HG02884 (cell line): Measurements from ENCODE around the gene DPY30.

Experiments
- ATAC-seq: cut with Tn5 transposase; IDR thresholded peaks from one replicate; pipeline ENCODE4 v1.9.1; 2021; ENCODE audit warnings: mild to moderate bottlenecking, moderate library complexity; ENCODE audit not compliant: unreplicated experiment

The DPY30 gene

DNA sequence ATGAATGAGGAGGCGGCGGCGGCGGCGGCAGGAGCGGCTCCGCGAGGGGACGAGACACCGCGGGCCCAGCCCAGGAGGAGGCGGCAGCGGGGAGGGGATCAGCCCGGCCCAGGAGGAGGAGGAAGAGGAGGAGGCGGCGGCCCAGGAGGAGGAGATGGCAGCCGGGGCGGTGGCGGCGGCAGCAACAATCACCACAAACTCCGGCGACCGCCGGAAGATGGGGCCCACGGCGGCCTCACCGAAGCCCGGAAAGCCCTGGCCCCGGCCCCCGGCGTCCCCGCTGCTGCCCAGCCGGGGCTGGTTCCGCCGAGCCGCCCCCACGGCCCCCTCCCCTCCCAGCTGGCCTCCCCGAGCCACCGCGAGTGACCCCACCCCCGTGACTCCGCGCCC is 29.3 kb downstream of the DPY30 start:
- peak; percentile 39 for ATAC-seq

DNA sequence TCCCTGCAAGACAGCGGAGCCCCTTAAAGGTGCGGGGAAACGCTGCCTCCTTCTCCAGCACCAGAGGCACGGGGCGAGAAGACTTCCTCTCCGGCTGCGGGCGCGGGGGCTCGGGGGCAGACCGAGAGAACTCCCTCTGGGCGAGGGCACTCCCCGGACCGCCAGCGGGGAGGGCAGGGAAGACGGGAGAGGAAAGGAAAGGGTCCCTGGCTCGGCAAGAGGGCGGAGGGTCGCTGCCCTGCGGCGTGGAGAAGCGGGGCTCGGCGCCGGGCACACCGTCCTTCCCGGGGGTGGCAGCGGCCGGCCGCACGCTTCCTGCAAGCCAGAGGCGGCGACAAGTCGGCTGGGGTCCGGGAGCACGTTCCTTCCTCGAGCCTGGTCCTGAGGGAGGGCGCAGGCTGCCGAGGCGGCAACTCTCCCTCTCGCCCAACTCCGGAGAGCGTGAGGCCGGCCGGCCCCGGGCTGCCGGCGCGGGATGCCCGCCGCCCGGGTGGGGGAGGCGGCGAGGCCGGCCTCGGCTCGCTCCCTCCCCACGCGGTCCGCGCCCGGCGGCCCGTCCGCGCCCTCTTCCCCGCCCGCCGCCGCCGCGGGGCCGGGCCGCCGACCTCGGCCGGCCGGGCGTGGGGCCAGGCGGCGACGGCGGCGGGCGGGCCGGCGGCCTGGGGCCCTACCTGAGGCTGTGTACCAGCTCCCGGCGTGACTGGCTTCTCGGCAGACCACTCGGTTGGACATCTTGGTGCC is 29.9 kb downstream of the DPY30 start:
- peak; percentile 12 for ATAC-seq

DNA sequence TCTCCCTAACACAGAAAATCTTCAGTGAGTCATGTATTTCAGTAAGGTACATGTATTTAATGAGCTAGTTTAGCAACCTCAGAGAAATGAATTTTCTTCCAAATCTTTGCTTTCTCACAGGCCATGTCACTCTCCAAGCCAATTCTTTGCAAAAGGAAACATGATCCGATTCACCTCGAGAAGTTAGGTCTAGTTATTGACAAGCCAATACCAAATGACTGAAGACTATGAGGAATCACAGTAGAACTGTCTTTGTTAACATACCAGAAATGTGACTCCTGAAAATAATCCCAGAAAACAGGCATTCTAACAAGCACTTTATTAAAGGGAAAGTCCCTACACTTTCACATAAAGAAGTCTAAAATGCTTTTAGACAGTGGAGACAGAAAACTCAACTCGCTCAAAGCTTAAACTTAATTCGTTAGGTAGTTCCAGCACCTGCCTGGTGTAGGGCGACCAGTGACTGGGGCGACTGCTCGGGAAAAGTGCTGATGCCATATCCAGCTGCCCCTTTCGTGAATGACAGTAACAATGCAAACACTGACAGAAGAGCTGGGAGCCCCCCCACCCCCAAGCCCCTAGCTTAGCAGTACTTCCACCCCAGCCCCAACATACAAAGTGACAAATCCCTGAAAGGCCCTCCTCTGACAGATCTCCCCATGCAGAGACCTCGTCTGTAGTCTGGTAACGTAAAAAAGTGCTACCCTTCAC is 30.6 kb downstream of the DPY30 start:
- no peak for ATAC-seq

DNA sequence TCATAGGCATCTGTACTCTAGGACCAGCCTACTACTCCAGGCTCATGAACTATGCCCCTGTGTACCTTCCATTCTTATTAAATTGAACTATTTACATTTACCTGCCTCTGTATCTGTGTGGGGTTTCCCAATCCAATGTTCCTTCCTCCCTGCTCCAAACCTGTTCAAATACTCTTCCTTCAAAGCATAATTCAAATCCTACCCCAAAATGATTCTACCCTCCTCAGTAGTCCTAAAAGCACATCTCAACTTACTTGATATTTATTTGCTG is 32.5 kb downstream of the DPY30 start:
- no peak for ATAC-seq

DNA sequence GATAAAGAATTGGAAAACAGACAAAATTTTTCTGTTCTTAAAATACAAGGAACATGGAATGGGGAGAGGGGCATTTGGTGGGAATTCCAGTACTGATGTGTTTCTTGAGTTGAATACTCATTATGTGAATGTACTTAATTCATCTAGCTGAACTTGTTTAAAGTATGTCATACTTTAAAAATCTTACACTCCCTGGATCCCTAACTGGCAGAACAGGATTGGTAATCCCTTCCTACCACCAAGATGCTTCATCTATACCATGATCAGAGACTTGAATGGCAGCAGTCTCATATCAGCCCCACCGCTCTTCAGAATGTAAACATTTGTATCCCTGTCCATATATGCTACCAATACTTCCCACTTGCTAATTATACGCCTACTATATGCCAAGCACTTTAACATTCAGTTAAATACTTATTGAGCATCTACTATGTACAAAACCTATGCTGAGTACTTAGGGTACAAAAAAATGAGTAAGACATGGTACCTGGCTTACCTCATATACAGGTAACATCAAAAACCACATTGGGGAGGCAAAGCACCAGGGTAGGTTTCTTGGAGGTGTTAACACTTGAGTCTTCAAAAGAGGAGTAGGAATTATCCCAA is 34.1 kb downstream of the DPY30 start:
- ATAC-seq: no peak

DNA sequence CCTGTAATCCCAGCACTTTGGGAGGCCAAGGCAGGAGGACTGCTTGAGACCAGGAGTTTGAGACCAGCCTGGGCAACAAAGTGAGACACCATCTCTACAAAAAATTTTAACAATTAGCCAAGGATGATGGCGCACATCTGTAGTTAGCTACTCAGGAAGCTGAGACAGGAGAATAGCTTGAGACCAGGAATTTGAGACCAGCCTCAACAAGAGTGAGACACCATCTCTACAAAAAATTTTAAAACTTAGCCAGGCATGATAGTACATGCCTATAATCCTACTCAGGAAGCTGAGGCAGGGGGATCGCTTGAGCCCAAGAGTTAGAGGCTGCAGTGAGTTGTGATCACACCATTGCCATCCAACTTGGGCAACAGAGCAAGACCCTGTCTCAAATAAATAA is 35.8 kb downstream of the DPY30 start:
- ATAC-seq: no peak

DNA sequence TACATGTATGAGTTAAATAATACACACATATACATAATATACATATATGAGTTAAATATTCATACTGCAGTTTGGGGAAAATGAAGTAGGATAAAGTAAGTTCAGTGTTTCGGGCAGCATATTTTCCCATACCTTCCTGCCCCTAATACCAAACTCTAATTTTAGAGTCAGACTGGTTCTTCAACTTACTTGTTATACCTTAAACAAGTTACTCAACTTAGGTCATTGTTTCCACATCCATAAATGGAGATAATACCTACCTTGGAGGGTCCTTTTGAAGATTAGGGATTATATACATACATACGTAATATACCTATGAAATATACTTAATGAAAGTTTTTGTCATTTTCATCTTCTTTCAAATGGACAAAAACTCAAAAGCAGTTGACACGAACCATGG is 37.2 kb downstream of the DPY30 start:
- ATAC-seq: no peak

DNA sequence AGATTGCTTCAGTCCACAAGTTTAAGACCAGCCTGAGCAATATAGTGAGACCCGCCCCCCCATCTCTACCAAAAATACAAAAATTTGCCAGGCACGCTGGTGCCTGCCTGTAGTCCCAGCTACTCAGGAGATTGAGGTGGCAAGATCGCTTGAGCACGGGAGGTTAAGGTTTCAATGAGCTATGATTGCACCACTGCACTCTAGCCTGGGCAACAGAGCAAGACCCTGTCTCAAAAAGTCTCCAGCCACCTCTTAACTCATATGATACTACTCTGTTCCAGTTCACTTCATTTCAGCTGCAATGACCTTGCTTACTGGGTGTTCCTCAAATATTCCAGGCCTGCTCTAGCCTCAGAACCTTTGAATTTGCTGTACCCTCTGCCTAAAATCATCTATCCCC is 40.2 kb downstream of the DPY30 start:
- no peak for ATAC-seq

DNA sequence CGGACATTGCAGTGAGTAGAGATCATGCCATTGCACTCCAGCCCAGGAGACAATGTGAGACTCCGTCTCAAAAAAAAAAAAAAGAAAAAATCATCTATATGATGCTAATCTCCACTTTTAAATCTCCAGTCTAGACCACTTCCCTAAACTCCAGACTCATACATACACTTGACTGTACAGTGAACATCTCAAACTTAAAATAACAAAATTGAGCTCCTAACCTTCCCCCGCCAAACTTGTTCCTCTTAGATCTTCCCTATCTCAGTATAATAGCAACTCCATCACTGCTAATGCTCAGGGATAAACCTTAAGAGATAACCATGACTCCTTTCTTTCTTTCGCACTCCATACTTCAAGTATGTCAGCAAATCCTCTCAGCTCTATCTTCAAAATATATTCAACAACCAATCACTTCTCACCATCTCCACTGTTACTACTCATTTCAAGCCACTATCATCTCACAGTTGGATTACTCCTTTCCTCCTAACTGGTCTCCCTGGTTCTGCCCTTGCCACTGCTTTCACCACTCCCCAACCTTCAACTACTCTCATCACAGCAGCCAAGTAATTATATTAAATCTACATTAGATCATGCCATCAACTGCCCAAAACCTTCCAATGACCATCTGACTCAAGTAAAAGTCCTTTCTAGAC is 40.7 kb downstream of the DPY30 start:
- ATAC-seq: no peak

DNA sequence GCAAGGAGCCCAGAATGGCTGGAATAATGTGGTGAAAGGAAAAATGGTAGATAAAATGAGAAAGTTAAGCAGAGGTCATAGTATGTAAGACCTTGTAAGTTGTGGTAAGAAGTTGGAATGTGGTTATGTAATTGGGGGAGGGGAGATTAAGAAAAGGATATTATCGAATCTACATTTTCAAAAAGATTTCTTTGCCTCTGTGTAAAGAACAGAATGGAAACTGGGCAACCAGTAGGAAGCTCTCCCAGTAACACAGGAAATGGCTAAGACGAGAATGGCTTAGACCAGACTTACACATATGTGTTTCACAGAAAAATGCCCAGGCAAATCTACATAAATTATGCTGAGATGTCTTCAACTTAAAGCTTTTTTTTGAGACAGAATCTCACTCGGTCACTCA is 42.0 kb downstream of the DPY30 start:
- no peak for ATAC-seq

DNA sequence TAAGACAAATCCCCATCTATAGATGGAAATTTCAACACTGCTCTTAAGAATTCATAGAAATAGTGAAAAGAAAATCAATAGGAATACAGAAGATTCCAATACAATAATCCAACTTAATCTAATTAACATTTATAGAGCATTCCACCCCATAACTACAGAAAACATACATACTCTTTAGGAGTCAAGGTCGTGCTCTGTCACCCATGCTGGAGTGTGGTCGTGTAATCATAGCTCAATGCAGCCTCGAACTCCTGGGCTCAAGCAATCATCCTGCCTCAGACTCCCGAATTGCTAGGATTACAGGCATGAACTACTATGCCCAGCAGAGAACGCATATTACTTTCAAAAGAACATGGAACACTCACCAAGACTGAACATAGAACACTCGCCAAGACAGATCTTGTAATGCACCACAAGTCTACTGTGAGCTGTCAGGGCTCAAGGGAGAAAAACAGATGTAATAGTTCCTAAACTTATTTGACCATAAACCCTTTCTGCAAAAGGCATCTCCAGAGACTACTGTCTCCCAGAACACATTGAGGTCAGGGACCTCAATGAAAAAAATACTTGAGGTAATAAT is 42.9 kb downstream of the DPY30 start:
- no peak for ATAC-seq

DNA sequence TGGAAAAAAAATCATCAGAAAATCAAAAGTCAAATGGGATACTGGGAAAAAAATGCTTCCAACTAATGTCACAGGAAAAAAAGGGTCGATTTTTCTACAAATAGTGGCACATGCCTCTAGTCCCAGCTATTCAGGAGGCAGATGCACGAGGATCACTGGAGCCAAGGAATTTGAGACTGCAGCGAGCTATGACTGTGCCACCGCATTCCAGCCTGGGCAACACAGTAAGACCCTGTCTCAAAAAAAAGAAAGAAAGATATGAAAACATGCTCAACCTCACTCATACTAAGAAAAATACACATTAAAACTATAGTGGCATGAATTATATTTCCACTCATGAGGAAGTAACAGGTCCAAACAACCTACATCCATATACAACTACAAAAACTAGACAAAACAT is 46.7 kb downstream of the DPY30 start:
- no peak for ATAC-seq

DNA sequence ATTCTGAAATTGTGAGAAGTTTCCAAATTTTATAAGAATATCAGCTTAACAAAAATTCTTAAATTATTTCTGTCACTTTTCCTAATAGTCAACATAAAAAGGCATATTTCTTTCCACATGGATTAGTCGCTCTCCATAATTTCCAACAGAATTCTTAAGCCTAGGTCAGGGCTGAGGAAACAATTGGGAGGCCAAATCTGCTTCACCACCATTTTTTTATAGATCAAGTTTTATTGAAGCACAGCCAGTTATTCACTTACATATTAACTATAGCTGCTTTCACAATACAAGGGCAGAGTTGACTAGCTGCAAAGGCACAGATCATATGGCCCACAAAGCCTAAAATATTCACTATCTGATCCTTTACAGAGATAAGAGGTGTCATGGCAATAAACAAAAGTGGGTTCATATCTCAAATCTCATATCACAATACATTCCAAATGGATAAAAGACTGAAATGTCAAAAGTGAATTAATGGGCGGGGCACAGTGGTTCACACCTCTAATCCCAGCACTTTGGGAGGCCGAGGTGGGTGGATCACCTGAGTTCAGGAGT is 47.5 kb downstream of the DPY30 start:
- ATAC-seq: no peak

DNA sequence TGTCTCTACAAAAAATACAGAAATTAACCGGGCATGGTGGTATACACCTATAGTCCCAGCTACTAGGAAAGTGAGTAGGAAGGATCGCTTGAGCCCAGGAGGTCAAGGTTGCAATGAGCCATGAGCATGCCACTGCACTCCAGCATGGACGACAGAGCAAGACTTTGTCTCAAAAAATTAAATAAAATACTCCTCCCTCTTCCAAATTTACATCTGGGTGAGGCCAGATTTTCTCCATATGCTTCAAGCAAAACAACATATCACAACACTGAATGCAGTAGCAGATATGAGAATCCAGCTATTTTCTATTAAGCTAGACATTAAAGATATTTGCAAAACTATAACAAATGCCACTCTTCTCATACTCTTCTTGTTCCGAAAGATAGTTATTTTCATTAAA is 49.7 kb downstream of the DPY30 start:
- ATAC-seq: no peak

DNA sequence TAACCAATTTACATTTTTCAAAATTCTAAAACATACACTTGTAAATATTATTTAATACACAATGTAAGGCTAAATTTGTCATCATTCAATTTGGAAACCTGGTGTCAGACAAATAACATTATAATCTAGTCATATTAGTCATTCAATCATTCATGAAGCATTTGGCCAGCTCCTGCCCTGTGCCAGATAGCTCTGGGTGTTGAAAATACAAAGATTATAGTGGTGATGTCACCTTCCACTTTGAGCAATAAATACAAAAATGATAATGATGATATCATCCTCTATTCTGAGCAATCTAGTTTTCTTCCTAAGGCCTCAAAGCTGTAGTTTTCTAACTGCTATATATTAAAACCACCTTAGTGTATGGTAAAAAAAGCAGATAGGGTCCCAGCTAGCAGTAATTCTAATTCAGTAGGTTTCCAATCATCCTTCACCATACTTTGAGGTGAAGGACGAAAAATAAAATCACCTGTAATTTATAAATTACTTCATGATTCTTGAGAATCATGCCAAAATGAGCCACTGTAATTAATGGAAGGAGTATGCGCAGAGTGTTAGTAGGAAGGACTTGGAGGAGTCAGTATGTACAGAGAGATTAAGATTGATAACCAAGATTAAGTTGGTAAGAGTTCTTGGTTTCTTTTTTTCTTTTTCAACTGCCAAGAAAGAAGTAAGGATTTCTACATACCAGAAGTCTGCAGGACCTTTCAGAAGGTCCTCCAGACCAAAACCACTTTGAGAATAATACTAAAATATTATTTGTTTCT is 52.0 kb downstream of the DPY30 start:
- ATAC-seq: no peak

DNA sequence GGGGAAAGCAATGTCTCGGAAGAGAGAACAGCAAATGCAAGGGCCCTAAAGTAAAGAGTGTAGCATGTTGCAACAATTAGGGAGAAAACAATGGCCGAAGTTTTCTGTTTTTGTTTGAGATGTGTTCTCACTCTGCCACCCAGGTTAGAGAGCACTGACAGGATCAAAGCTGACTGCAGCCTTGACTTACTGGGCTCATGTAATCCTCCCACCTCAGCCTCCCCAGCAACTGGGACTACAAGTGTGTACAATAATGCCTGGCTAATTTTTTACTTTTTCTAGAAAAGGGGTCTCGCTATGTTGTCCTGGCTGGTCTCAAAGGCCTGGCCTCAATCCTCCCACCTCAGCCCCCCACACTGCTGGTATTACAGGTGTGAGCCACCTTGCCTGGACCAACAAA is 52.7 kb downstream of the DPY30 start:
- no peak for ATAC-seq

DNA sequence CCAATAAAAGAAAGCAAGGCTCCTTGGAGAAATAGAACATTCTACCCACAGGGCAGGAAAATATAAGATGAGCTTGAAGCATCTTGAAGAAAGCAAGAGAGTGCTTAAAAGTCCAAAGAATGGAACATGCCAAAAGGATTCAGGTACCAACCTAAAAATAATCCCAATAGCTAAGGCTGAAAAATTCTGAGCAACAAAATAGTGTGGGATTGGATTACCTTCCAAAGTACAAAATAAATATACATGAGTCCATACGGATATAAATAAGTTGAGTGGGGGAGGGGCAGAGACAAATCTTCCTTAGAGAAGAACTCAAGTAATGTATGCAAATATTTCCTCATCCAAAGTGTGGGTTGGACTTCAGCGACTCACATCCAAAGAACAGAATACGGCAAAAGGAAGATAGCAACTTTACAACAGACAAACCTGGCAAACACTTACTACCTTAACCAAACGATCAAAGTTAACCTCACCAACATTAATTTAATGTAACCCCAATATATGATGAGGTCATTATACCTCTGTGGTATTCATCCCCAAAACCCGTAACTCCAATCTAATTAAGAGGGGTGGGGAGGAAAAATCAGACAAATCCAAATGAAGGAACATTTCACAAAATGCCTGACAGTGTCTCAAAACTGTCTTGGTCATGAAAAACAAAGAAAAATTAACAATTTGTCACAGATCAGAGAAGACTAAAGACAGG is 55.7 kb downstream of the DPY30 start:
- no peak for ATAC-seq

DNA sequence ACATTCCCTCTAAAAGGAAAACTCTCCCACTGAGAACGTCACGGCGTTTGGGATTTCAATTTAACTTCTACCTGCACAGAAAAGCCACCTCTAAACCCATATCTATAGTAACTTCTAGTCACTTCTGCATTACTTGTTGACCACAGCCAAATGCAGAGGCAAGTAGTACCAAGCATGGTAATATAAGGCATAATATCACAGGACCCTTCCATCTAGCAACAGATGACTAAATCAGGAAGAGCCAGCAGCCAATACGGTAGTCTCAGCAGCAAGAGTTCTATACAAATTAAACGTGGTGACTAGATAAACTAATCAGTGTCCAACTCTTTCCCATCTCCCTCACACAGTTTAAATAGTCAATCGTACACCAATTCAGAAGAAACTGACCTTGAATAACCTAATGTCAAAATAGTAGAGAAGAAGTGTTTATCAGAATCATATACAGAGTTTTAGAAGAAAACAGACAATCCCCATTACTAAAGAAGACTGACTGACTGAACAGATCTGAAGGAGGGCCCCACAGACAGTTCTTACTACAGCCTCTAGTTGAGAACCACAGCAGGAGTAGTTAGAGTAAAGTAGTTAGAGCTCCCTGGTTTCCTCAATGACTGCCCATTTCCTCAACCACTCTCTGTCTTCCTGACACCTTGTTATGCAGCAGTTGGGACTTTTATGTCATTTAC is 58.8 kb downstream of the DPY30 start:
- ATAC-seq: peak; percentile 100

DNA sequence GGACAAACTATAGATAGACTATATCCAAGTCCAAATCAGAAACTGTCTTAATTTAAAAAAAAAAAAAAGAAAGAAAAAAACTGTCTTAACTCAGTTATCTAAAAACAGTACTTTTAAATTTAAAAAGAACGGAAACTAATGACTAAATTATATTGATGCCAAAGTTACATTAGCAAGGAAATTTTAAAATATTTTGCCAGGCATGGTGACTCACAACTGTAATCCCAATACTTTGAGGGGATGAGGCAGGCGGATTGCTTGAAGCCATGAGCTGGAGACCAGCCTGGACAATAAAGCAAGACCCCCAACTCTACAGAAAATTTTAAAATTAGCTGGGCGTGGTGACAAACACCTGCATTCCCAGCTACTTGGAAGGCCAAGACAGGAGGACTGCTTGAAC is 59.6 kb downstream of the DPY30 start:
- no peak for ATAC-seq
